ENCODE measurements around the gene KIF26B.

DNA sequence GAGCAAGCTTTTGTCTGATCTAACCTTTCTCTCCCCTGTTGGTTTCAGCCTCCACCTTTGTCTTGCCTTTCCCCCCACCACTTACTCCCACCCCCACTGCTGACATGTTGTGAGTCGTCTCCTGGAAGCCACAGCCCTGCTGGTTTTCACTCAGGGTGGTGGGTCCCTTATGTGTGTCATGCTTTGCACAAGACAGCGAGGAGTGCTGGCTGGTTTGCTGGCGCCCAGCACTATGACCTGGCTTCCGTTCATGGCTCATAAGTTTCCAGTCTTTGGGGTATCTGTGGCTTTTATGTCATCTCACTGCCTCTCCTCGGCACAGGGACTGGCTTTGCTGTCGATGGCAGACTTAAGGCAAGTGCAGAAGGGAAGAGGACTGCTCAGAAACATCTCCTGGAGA, 177.7 kb downstream of the KIF26B start:
- TF ChIP-seq, protein P1, sequence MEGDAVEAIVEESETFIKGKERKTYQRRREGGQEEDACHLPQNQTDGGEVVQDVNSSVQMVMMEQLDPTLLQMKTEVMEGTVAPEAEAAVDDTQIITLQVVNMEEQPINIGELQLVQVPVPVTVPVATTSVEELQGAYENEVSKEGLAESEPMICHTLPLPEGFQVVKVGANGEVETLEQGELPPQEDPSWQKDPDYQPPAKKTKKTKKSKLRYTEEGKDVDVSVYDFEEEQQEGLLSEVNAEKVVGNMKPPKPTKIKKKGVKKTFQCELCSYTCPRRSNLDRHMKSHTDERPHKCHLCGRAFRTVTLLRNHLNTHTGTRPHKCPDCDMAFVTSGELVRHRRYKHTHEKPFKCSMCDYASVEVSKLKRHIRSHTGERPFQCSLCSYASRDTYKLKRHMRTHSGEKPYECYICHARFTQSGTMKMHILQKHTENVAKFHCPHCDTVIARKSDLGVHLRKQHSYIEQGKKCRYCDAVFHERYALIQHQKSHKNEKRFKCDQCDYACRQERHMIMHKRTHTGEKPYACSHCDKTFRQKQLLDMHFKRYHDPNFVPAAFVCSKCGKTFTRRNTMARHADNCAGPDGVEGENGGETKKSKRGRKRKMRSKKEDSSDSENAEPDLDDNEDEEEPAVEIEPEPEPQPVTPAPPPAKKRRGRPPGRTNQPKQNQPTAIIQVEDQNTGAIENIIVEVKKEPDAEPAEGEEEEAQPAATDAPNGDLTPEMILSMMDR (conservative IDR thresholded peaks at IDR 0.05; ENCODE audit: low read depth in 2 of 2), result no peak
- TF ChIP-seq EZH2 (IDR thresholded peaks at IDR 0.05; ENCODE audit: low read depth, unreplicated experiment) (no peak), POLR2AphosphoS5 (IDR thresholded peaks at IDR 0.05; ENCODE audit: low read depth) (no peak), EZH2phosphoT487 (IDR thresholded peaks at IDR 0.05; ENCODE audit: unreplicated experiment) (no peak), JUNB (IDR thresholded peaks at IDR 0.05; ENCODE audit: unreplicated experiment) (no peak)
- TF ChIP-seq, protein P2, sequence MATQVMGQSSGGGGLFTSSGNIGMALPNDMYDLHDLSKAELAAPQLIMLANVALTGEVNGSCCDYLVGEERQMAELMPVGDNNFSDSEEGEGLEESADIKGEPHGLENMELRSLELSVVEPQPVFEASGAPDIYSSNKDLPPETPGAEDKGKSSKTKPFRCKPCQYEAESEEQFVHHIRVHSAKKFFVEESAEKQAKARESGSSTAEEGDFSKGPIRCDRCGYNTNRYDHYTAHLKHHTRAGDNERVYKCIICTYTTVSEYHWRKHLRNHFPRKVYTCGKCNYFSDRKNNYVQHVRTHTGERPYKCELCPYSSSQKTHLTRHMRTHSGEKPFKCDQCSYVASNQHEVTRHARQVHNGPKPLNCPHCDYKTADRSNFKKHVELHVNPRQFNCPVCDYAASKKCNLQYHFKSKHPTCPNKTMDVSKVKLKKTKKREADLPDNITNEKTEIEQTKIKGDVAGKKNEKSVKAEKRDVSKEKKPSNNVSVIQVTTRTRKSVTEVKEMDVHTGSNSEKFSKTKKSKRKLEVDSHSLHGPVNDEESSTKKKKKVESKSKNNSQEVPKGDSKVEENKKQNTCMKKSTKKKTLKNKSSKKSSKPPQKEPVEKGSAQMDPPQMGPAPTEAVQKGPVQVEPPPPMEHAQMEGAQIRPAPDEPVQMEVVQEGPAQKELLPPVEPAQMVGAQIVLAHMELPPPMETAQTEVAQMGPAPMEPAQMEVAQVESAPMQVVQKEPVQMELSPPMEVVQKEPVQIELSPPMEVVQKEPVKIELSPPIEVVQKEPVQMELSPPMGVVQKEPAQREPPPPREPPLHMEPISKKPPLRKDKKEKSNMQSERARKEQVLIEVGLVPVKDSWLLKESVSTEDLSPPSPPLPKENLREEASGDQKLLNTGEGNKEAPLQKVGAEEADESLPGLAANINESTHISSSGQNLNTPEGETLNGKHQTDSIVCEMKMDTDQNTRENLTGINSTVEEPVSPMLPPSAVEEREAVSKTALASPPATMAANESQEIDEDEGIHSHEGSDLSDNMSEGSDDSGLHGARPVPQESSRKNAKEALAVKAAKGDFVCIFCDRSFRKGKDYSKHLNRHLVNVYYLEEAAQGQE (IDR thresholded peaks at IDR 0.05; ENCODE audit: unreplicated experiment), result no peak
- TF ChIP-seq, protein P3, sequence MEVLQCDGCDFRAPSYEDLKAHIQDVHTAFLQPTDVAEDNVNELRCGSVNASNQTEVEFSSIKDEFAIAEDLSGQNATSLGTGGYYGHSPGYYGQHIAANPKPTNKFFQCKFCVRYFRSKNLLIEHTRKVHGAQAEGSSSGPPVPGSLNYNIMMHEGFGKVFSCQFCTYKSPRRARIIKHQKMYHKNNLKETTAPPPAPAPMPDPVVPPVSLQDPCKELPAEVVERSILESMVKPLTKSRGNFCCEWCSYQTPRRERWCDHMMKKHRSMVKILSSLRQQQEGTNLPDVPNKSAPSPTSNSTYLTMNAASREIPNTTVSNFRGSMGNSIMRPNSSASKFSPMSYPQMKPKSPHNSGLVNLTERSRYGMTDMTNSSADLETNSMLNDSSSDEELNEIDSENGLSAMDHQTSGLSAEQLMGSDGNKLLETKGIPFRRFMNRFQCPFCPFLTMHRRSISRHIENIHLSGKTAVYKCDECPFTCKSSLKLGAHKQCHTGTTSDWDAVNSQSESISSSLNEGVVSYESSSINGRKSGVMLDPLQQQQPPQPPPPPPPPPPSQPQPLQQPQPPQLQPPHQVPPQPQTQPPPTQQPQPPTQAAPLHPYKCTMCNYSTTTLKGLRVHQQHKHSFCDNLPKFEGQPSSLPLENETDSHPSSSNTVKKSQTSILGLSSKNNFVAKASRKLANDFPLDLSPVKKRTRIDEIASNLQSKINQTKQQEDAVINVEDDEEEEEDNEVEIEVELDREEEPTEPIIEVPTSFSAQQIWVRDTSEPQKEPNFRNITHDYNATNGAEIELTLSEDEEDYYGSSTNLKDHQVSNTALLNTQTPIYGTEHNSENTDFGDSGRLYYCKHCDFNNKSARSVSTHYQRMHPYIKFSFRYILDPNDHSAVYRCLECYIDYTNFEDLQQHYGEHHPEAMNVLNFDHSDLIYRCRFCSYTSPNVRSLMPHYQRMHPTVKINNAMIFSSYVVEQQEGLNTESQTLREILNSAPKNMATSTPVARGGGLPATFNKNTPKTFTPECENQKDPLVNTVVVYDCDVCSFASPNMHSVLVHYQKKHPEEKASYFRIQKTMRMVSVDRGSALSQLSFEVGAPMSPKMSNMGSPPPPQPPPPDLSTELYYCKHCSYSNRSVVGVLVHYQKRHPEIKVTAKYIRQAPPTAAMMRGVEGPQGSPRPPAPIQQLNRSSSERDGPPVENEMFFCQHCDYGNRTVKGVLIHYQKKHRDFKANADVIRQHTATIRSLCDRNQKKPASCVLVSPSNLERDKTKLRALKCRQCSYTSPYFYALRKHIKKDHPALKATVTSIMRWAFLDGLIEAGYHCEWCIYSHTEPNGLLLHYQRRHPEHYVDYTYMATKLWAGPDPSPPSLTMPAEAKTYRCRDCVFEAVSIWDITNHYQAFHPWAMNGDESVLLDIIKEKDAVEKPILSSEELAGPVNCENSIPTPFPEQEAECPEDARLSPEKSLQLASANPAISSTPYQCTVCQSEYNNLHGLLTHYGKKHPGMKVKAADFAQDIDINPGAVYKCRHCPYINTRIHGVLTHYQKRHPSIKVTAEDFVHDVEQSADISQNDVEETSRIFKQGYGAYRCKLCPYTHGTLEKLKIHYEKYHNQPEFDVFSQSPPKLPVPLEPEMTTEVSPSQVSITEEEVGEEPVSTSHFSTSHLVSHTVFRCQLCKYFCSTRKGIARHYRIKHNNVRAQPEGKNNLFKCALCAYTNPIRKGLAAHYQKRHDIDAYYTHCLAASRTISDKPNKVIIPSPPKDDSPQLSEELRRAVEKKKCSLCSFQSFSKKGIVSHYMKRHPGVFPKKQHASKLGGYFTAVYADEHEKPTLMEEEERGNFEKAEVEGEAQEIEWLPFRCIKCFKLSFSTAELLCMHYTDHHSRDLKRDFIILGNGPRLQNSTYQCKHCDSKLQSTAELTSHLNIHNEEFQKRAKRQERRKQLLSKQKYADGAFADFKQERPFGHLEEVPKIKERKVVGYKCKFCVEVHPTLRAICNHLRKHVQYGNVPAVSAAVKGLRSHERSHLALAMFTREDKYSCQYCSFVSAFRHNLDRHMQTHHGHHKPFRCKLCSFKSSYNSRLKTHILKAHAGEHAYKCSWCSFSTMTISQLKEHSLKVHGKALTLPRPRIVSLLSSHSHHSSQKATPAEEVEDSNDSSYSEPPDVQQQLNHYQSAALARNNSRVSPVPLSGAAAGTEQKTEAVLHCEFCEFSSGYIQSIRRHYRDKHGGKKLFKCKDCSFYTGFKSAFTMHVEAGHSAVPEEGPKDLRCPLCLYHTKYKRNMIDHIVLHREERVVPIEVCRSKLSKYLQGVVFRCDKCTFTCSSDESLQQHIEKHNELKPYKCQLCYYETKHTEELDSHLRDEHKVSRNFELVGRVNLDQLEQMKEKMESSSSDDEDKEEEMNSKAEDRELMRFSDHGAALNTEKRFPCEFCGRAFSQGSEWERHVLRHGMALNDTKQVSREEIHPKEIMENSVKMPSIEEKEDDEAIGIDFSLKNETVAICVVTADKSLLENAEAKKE (CRISPR knock-in tag; IDR thresholded peaks at IDR 0.05), result no peak
